Omental fat pad (tissue), 4 donors: ENCODE measurements around the gene HPRT1. TPM values are rescaled to one million over a fixed set of nuclear protein-coding genes. Genes with fewer than 3 reads are reported as not detected.

Experiments
- ATAC-seq: fragments of 150-250 bp; one replicate; pipeline ENCODE4 v1.9.1; 2016; ENCODE audit warnings: mild to moderate bottlenecking, moderate library complexity; ENCODE audit not compliant: low FRiP score
- DNase-seq: peaks from one replicate; pipeline ENCODE4 v3.0.0-alpha.2; 2019; ENCODE audit warnings: low spot score
- total RNA-seq, 4 donors: library from RNA; depleted of rRNA; stranded (reverse); fragments of >200 nt; gene quantifications; one replicate each; pipeline ENCODE4 v1.1.0, GENCODE V29; 2016
- TF ChIP-seq, protein P1 (sequence below), 3 donors: fragments of 450-650 bp; IDR thresholded peaks; one replicate each; pipeline ENCODE4 v1.5.1; 2016 to 2017; ENCODE audit warnings: antibody characterized with exemption in 3 of 3, mild to moderate bottlenecking in 3 of 3, moderate library complexity in 2 of 3

The HPRT1 gene
- total RNA-seq, 4 donors from 2014 or later: 6.9 to 21.7 (median 10.6) TPM

DNA sequence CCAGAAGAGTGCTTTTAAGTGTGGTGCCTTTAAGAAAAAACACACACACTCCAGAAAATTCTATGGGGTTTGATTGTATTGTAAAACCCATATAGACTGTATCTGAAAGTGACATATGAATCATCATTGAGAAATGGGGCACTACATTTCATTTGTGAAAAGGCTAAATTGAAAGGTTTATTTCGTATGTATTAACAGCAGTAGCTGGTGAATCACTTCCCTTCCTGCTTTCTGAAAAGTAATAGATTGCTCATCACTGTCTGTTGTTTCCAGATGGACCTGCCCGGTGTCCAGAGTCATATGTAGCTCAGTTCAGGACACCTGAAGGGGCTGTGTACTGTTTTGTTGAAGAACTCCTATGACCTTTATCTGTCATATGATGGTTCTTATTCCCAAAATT is 28.1 kb upstream of the HPRT1 start:
- no peak for ATAC-seq
- no peak for DNase-seq
- TF ChIP-seq, protein P1, sequence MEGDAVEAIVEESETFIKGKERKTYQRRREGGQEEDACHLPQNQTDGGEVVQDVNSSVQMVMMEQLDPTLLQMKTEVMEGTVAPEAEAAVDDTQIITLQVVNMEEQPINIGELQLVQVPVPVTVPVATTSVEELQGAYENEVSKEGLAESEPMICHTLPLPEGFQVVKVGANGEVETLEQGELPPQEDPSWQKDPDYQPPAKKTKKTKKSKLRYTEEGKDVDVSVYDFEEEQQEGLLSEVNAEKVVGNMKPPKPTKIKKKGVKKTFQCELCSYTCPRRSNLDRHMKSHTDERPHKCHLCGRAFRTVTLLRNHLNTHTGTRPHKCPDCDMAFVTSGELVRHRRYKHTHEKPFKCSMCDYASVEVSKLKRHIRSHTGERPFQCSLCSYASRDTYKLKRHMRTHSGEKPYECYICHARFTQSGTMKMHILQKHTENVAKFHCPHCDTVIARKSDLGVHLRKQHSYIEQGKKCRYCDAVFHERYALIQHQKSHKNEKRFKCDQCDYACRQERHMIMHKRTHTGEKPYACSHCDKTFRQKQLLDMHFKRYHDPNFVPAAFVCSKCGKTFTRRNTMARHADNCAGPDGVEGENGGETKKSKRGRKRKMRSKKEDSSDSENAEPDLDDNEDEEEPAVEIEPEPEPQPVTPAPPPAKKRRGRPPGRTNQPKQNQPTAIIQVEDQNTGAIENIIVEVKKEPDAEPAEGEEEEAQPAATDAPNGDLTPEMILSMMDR (IDR thresholded peaks at IDR 0.05): no peak

DNA sequence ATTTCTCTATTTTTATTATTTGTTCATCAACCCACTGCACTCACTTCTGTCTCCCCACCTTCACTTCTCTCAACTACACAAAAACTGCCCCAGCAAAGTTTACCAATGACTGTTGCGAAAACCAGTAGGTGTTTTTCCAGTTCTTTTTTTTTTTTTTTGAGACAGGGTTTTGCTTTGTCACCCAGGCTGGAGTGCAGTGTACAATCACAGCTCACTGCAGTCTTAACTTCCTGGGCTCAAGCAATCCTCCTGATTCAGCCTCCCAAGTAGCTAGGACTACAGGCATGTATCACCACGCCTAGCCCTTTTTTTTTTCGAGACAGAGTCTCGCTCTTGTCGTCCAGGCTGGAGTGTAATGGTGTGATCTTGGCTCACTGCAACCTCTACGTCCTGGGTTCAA is 24.1 kb upstream of the HPRT1 start:
- TF ChIP-seq, protein P1 (IDR thresholded peaks at IDR 0.05): no peak
- DNase-seq: no peak
- ATAC-seq: no peak

DNA sequence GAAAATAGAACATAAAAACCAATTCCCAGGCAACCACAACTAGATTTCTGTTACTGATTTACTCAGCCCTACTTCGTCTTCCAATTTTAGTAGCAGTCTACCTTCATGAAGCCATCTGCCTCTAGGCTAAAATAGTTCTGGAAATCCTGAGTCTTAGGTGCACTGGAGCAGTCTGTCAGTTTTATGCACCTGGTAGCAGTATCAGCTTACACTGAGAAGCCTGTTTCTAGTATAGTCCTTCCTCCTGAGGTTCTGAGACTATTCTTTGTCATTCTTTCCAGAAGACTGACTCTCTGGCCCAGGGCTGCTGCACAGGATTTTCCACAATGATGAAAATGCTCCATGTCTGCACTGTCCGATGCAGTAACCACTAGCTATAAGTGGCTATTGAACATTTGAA is 16.9 kb upstream of the HPRT1 start:
- DNase-seq (no peak), ATAC-seq (no peak)
- TF ChIP-seq, protein P1 (IDR thresholded peaks at IDR 0.05): no peak

DNA sequence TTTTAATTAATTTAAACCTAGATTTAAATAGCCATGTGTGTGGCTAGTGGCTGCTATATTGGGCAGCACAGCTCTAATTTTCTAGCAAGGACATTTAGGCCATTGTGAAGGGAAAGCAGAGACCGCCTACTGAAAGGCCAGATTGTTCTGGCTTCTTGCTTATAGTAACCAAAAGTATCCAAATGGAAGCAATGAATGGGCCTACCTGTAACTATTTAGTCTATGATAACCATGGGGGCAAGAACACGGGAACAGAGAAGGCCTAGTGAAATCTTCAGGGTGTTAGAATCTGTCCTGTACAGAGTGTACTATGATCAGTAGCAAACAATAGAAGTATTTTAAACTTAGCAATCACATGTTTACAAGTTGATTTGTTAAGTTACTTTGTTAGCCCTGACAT is 16.5 kb upstream of the HPRT1 start:
- TF ChIP-seq, protein P1 (IDR thresholded peaks at IDR 0.05): no peak
- DNase-seq (no peak), ATAC-seq (no peak)

DNA sequence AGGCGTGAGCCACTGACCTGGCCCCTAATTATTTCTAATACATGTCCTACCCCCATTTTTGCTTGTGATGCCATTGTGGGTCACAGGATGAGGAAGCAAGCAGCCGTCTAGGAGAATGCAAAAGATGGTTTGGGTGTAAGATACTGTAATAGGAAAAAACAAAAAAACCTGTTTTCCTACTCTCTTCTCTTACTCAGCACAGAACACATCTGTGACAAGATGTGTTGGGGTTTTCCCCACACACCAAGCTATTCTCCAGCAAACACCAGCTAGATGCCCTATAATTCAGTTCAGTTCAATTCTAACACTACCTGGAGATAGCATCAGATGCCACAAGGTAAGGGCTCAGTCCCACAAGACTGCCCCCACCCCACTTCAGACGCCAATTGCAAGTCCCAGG is 15.3 kb upstream of the HPRT1 start:
- TF ChIP-seq, protein P1 (IDR thresholded peaks at IDR 0.05): no peak
- no peak for DNase-seq
- ATAC-seq: no peak

DNA sequence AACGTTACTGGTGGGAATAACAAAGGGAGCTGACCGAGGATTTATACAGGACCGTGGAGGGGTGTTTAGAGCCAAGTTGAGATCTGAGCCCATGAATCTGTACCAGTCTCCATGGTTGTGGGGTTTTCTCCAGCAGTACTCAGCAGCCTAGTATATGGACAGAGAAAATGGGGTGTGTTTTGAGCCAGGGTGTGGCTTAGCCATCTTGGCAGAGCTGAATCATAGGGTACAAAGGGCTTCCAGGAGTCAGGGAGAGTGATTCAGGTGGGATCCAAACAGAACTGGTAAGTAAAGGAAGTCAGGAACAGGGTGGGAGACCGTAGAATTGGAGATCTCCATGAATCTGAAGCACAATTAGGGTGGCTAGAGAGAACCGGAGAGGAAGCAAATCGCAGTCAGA is 7.4 kb upstream of the HPRT1 start:
- DNase-seq (no peak), ATAC-seq (no peak)
- TF ChIP-seq, protein P1 (IDR thresholded peaks at IDR 0.05): no peak

DNA sequence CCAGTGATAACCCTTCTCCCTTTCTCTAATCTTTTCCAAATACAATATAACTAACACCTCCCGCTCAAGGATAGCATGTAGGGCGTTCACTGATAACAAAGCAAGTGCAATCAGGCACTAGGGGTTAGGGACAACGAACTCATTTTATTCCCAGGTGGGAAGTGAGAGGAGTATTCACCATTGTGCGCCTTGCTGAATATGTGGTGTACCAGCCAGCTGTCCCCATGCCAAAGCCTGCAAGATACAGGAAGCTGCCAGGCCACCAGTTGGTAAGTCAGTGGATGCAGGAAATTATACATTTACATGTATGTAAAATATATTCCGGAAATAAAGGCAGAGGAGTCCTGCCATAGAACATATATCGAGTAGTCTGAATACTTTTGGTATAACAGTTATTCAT is 6.3 kb upstream of the HPRT1 start:
- DNase-seq (no peak), ATAC-seq (no peak)
- TF ChIP-seq, protein P1 (IDR thresholded peaks at IDR 0.05): no peak
